ENCODE results near the gene CBLB. TPM values are rescaled to one million over a fixed set of nuclear protein-coding genes. Genes with fewer than 3 reads are reported as not detected.

The CBLB gene
- total and polyA plus RNA-seq, 2 experiments from 2014 or later = 20.5 to 47.7 TPM

GRCh38 chr3:105807701-105808100, 61.1 kb downstream of the CBLB start:
- H3K9me2 ChIP-seq (ENCODE audit: insufficient read depth) = no peaks in the 10 kb centered on the region
- TF ChIP-seq REST (IDR thresholded peaks at IDR 0.05; ENCODE audit: unreplicated experiment) = no peak
- H3F3A ChIP-seq (replicated peaks; ENCODE audit: low read depth) = no peaks in the 10 kb centered on the region
- Mint-ChIP-seq H3K36me3 (ENCODE audit: low read depth) (no peaks in the 10 kb centered on the region), H3K27ac (no peak overlapping the region), H3K4me3 (no peak overlapping the region), H3K4me1 (peaks cover 32% of the 10 kb centered on the region), H3K9me3 (no peaks in the 10 kb centered on the region), H3K27me3 (ENCODE audit: insufficient read depth, low read depth, poor library complexity) (no peaks in the 10 kb centered on the region)
- no peaks in the 10 kb centered on the region for H3K27me3 ChIP-seq (ENCODE audit: insufficient read depth)
- no peak overlapping the region for H2AFZ ChIP-seq
- DNase-seq (ENCODE audit: low spot score) (no peak), ATAC-seq (no peak)
- H3K36me3 ChIP-seq (ENCODE audit: insufficient read depth) = no peaks in the 10 kb centered on the region
- H4K20me1 ChIP-seq (replicated peaks; ENCODE audit: insufficient read depth) = 0 out of 2 replicates have a peak, but pooled peaks cover 4% of the 10 kb centered on the region
- H3K27ac ChIP-seq (ENCODE audit: low read depth) = no peak overlapping the region
- H3K4me3 ChIP-seq = no peak overlapping the region
- peaks cover 31% of the 10 kb centered on the region for H3K79me2 ChIP-seq (replicated peaks; ENCODE audit: insufficient read depth)
- peaks cover 33% of the 10 kb centered on the region for H3K4me1 ChIP-seq (ENCODE audit: insufficient read depth)
- H3K4me2 ChIP-seq = no peak overlapping the region

- Histone ChIP-seq H4K20me1 (replicated peaks; ENCODE audit: insufficient read depth) (0 out of 2 replicates have a peak, but pooled peaks cover 4% of the 10 kb centered on the region), H3K27ac (ENCODE audit: low read depth) (no peak overlapping the region), H3K27me3 (ENCODE audit: insufficient read depth) (no peaks in the 10 kb centered on the region), H3K79me2 (replicated peaks; ENCODE audit: insufficient read depth) (peaks cover 31% of the 10 kb centered on the region), H3F3A (replicated peaks; ENCODE audit: low read depth) (no peaks in the 10 kb centered on the region), H3K9me2 (ENCODE audit: insufficient read depth) (no peaks in the 10 kb centered on the region), H3K4me1 (ENCODE audit: insufficient read depth) (peaks cover 37% of the 10 kb centered on the region), H3K4me3 (no peak overlapping the region), H3K4me2 (no peak overlapping the region), H3K36me3 (ENCODE audit: insufficient read depth) (no peaks in the 10 kb centered on the region), H2AFZ (no peak overlapping the region)
- Mint-ChIP-seq H3K9me3 (no peaks in the 10 kb centered on the region), H3K27ac (no peak overlapping the region), H3K36me3 (ENCODE audit: low read depth) (no peaks in the 10 kb centered on the region), H3K4me3 (no peak overlapping the region), H3K4me1 (peaks cover 34% of the 10 kb centered on the region), H3K27me3 (ENCODE audit: insufficient read depth, low read depth, poor library complexity) (no peaks in the 10 kb centered on the region)
- ATAC-seq = no peak
- DNase-seq (ENCODE audit: low spot score) = no peak
- TF ChIP-seq ZNF114 (CRISPR knock-in tag; IDR thresholded peaks at IDR 0.05) (no peak), NANOG (IDR thresholded peaks at IDR 0.05; ENCODE audit: borderline replicate concordance) (no peak), CREB1 (CRISPR knock-in tag; IDR thresholded peaks at IDR 0.05; ENCODE audit: low read depth) (no peak), REST (IDR thresholded peaks at IDR 0.05; ENCODE audit: unreplicated experiment) (no peak), ETS1 (IDR thresholded peaks at IDR 0.05) (no peak), ZNF462 (CRISPR knock-in tag; IDR thresholded peaks at IDR 0.05) (no peak), STAT1 (IDR thresholded peaks at IDR 0.05; ENCODE audit: unreplicated experiment) (no peak)
These were observed 61.7 kb downstream of the CBLB start for GRCh38 chr3:105807146-105807545.

All from GM23338 (cell line).